ENCODE results near the gene FAM9B.

FAM9B gene

GRCh38 chrX:8980756-8981155 is 53.2 kb downstream of the FAM9B start:
- no peak for DNase-seq (ENCODE audit: low read depth)

Data from GM04503 (cell line).